DOHH2 (cell line): ENCODE measurements around the gene DCDC1.

Source experiments
- H3F3A ChIP-seq: fragments of 200-600 bp; sonication (generic), shearing (Covaris generic); 2 replicates; pipeline ENCODE4 v1.6.0; 2016; ENCODE audit warnings: antibody characterized with exemption, mild to moderate bottlenecking; ENCODE audit not compliant: control insufficient read depth, insufficient read depth
- H3K27ac ChIP-seq: fragments of 200-600 bp; sonication (generic); 2 replicates; pipeline ENCODE4 v1.5.1; 2014; ENCODE audit warnings: low read depth, mild to moderate bottlenecking, low read length, moderate library complexity
- H3K27me3 ChIP-seq: fragments of 200-600 bp; sonication (generic); 2 replicates; pipeline ENCODE4 v1.6.1; 2014; ENCODE audit warnings: mild to moderate bottlenecking, low read length, mixed read lengths; ENCODE audit not compliant: control insufficient read depth
- H3K36me3 ChIP-seq: fragments of 200-600 bp; sonication (generic); 2 replicates; pipeline ENCODE4 v1.6.1; 2014; ENCODE audit warnings: mild to moderate bottlenecking, low read length, moderate library complexity, mixed read lengths; ENCODE audit not compliant: control insufficient read depth
- H3K4me1 ChIP-seq: fragments of 200-600 bp; sonication (generic); 2 replicates; pipeline ENCODE4 v1.6.1; 2014; ENCODE audit warnings: mild to moderate bottlenecking, low read length, mixed read lengths; ENCODE audit not compliant: control insufficient read depth
- H3K4me2 ChIP-seq: fragments of 200-600 bp; sonication (generic); 2 replicates; pipeline ENCODE4 v1.6.0; 2014; ENCODE audit warnings: mild to moderate bottlenecking, low read length, moderate library complexity
- H3K4me3 ChIP-seq: fragments of 200-600 bp; sonication (generic); 2 replicates; pipeline ENCODE4 v1.5.1; 2014; ENCODE audit warnings: mild to moderate bottlenecking, low read length, mixed read lengths
- H3K79me2 ChIP-seq: fragments of 200-600 bp; sonication (generic); 2 replicates; pipeline ENCODE4 v1.6.1; 2014; ENCODE audit warnings: mild to moderate bottlenecking, low read length, mixed read lengths; ENCODE audit not compliant: control insufficient read depth
- H3K9me2 ChIP-seq: fragments of 200-600 bp; sonication (generic); replicated peaks from 2 replicates; pipeline ENCODE4 v1.6.1; 2014; ENCODE audit warnings: mild to moderate bottlenecking, low read length, mixed read lengths; ENCODE audit not compliant: control insufficient read depth
- H3K9me3 ChIP-seq: fragments of 200-600 bp; sonication (generic); 2 replicates; pipeline ENCODE4 v1.6.1; 2014; ENCODE audit warnings: antibody characterized with exemption, low read length, mixed read lengths; ENCODE audit not compliant: control insufficient read depth, insufficient read depth
- H4K20me1 ChIP-seq: fragments of 200-600 bp; sonication (generic); 2 replicates; pipeline ENCODE4 v1.6.0; 2014; ENCODE audit warnings: low read depth, mild to moderate bottlenecking, antibody characterized with exemption, low read length, moderate library complexity; ENCODE audit not compliant: control insufficient read depth, insufficient read depth
- CTCF ChIP-seq: fragments of 200-600 bp; sonication (generic); IDR thresholded peaks from one replicate; pipeline ENCODE4 v1.5.1; 2014; ENCODE audit warnings: antibody characterized with exemption, mild to moderate bottlenecking, low read depth, low read length; ENCODE audit not compliant: poor library complexity, severe bottlenecking
- EZH2phosphoT487 ChIP-seq: fragments of 200-600 bp; sonication (generic); IDR thresholded peaks from 2 replicates; pipeline ENCODE4 v1.6.1; 2017; ENCODE audit warnings: borderline replicate concordance, mild to moderate bottlenecking, antibody characterized with exemption, low read length, moderate library complexity, mixed read lengths

DCDC1 gene

GRCh38 chr11:30837252-30837651 is 532.3 kb downstream of the DCDC1 start:
- Histone ChIP-seq H3K9me2 (no peaks in the 10 kb centered on the region), H3K36me3 (no peaks in the 10 kb centered on the region), H3K9me3 (no peaks in the 10 kb centered on the region), H3K4me3 (no peak overlapping the region), H3K4me2 (no peak overlapping the region), H3K27me3 (no peaks in the 10 kb centered on the region), H3K27ac (no peak overlapping the region), H3F3A (no peaks in the 10 kb centered on the region), H3K4me1 (no peaks in the 10 kb centered on the region), H3K79me2 (no peaks in the 10 kb centered on the region), H4K20me1 (no peaks in the 10 kb centered on the region)
- TF ChIP-seq EZH2phosphoT487 = no peak
- no peak for TF ChIP-seq CTCF

DNA sequence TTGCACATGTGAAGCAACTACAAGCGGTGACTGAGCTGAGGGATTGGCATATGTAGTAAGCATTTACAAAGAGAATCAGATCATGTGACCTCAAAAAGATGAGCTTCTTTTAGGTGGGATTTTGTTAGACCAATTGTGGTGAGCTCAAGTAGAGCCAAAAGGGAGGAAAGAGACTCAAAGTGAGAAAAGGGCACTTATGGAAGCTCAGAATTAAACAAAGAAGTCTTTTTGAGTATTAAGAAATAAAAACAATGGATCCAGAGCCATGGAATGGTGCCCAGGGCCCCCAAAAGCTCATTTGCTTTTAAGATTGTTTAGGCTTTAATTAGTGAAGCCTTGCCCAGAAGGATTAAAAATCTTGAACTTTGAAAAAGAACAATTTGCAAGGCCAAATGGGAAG is 536.7 kb downstream of the DCDC1 start:
- no peaks in the 10 kb centered on the region for H3K9me2 ChIP-seq
- no peaks in the 10 kb centered on the region for H3K4me1 ChIP-seq
- no peaks in the 10 kb centered on the region for H3K27me3 ChIP-seq
- no peaks in the 10 kb centered on the region for H3K9me3 ChIP-seq
- H3K79me2 ChIP-seq = no peaks in the 10 kb centered on the region
- H3K4me3 ChIP-seq = no peak overlapping the region
- no peak overlapping the region for H3K27ac ChIP-seq
- H3F3A ChIP-seq = no peaks in the 10 kb centered on the region
- H4K20me1 ChIP-seq = no peaks in the 10 kb centered on the region
- no peaks in the 10 kb centered on the region for H3K36me3 ChIP-seq
- H3K4me2 ChIP-seq = no peak overlapping the region
- no peak for TF ChIP-seq CTCF
- no peak for TF ChIP-seq EZH2phosphoT487

- H3K27me3 ChIP-seq = no peaks in the 10 kb centered on the region
- no peaks in the 10 kb centered on the region for H3K79me2 ChIP-seq
- H3K36me3 ChIP-seq = no peaks in the 10 kb centered on the region
- no peak overlapping the region for H3K4me3 ChIP-seq
- no peaks in the 10 kb centered on the region for H3K9me2 ChIP-seq
- H3F3A ChIP-seq = no peaks in the 10 kb centered on the region
- H3K4me2 ChIP-seq = no peak overlapping the region
- no peaks in the 10 kb centered on the region for H3K9me3 ChIP-seq
- H3K27ac ChIP-seq = no peak overlapping the region
- TF ChIP-seq EZH2phosphoT487 (no peak), CTCF (no peak)
- H3K4me1 ChIP-seq = no peaks in the 10 kb centered on the region
- no peaks in the 10 kb centered on the region for H4K20me1 ChIP-seq
These were observed 538.9 kb downstream of the DCDC1 start for GRCh38 chr11:30830681-30831080.

DNA sequence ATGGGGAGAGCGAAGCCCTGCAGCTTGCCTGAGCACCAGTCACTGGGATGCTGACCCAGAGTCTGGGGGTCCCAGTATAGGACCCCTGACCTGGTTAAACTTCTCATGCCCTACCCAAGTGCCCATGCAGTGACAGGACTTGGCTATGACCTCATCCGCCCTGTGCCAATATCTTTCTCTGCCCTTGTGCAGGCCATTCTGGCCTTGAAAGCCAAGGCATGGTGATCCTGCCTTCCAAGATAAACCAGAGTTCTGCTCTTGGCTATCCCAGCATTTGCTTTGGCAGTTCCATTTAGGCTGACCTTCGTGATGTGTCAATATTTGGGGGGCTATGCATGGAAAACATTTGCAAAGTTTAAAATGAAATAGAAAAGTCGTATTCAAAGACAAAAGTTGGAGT is 542.6 kb downstream of the DCDC1 start:
- H3K9me2 ChIP-seq = no peaks in the 10 kb centered on the region
- no peak overlapping the region for H3K4me2 ChIP-seq
- H3K4me3 ChIP-seq = no peak overlapping the region
- no peaks in the 10 kb centered on the region for H3F3A ChIP-seq
- H3K27me3 ChIP-seq = no peaks in the 10 kb centered on the region
- H3K79me2 ChIP-seq = no peaks in the 10 kb centered on the region
- no peaks in the 10 kb centered on the region for H3K9me3 ChIP-seq
- no peaks in the 10 kb centered on the region for H3K36me3 ChIP-seq
- H4K20me1 ChIP-seq = no peaks in the 10 kb centered on the region
- no peak for TF ChIP-seq CTCF
- TF ChIP-seq EZH2phosphoT487 = no peak
- H3K4me1 ChIP-seq = no peaks in the 10 kb centered on the region
- no peak overlapping the region for H3K27ac ChIP-seq
